Effector memory CD4-positive, alpha-beta T cell (primary cell): ENCODE data around the gene CCDC178.

Experiments used
- DNase-seq, 3 donors: peaks; one replicate each; pipeline ENCODE4 v3.0.0-alpha.2; 2020
- H3K27ac ChIP-seq: 2 replicates; pipeline ENCODE4 v1.7.0; 2013; ENCODE audit warnings: mild to moderate bottlenecking, low read length, moderate library complexity; ENCODE audit not compliant: insufficient read depth, poor library complexity, severe bottlenecking
- H3K27me3 ChIP-seq: replicated peaks from 2 replicates; pipeline ENCODE4 v1.7.0; 2013; ENCODE audit warnings: mild to moderate bottlenecking, low read length; ENCODE audit not compliant: insufficient read depth, control insufficient read depth, poor library complexity, severe bottlenecking
- H3K36me3 ChIP-seq: 2 replicates; pipeline ENCODE4 v1.7.0; 2013; ENCODE audit warnings: mild to moderate bottlenecking, low read length, moderate library complexity; ENCODE audit not compliant: control insufficient read depth, insufficient read depth
- H3K4me1 ChIP-seq: 2 replicates; pipeline ENCODE4 v1.7.0; 2013; ENCODE audit warnings: low read length, mild to moderate bottlenecking; ENCODE audit not compliant: control insufficient read depth, insufficient read depth, poor library complexity, severe bottlenecking
- H3K4me3 ChIP-seq: 2 replicates; pipeline ENCODE4 v1.7.0; 2013; ENCODE audit warnings: low read length, low read depth, mild to moderate bottlenecking; ENCODE audit not compliant: insufficient read depth, poor library complexity, severe bottlenecking
- H3K9me3 ChIP-seq: 2 replicates; pipeline ENCODE4 v1.7.0; 2013; ENCODE audit warnings: mild to moderate bottlenecking, low read length, moderate library complexity; ENCODE audit not compliant: control insufficient read depth

Gene CCDC178

DNA sequence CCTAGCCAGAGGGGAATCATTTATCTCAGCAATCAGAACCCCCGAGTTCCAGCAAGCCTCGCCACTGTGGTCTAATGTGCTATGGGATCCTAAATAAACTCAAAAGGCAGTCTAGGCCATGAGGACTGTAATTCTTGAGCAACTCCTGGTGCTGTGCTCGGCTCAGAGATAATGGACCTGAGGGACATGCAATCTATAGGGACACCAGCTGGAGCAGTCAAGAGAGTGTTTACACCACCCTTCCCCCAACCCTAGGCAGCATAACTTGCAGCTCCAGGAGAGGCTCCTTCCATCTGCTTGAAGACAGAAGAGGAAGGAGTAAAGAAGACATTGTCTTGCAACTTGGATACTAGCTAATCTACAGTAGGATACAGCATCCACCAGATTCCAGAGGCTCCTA lies 442.2 kb downstream of the CCDC178 start:
- Histone ChIP-seq H3K9me3 (no peaks in the 10 kb centered on the region), H3K4me1 (no peaks in the 10 kb centered on the region), H3K4me3 (no peak overlapping the region), H3K27me3 (no peaks in the 10 kb centered on the region), H3K36me3 (no peaks in the 10 kb centered on the region), H3K27ac (no peak overlapping the region)
- no peak for DNase-seq

DNA sequence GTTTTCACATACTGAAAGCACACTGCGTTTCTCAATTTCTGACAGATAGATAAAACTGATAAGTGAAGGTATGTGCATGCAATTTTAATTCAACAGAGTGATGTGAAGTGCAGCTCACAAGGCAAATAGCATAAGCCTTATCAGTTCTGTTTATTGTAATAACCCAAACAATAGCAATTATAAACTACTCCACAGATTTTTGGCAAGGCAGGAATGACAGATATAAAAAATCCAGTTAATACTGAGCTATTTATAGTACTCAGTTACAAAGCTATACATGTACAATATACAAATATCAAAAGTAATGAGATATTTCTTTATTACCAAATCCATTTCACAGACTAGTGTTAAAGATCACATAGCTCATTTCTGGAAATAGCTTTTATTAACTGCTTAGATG lies 456.8 kb downstream of the CCDC178 start:
- no peak for DNase-seq
- Histone ChIP-seq H3K4me3 (no peak overlapping the region), H3K4me1 (no peaks in the 10 kb centered on the region), H3K27me3 (no peaks in the 10 kb centered on the region), H3K36me3 (no peaks in the 10 kb centered on the region), H3K9me3 (no peaks in the 10 kb centered on the region), H3K27ac (no peak overlapping the region)

DNA sequence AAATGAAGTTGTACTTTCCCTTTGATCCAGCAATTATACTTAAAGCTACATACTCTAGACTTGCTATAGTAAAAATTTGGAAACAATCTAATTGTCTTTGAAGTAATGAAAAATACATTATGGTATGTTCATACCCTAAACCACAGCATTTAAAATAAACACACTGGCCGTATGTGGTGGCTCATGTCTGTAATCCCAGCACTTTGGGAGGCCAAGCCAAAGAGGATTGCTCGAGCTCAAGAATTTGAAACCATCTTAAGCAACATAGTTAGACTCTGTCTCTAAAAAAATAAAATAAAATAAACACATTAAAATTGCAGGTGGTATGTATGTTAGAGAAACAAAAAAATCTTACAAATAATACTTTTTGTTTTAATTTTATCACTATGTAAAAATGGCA lies 459.6 kb downstream of the CCDC178 start:
- Histone ChIP-seq H3K27me3 (no peaks in the 10 kb centered on the region), H3K27ac (no peak overlapping the region), H3K4me1 (no peaks in the 10 kb centered on the region), H3K36me3 (no peaks in the 10 kb centered on the region), H3K4me3 (no peak overlapping the region), H3K9me3 (no peaks in the 10 kb centered on the region)
- DNase-seq: no peak

DNA sequence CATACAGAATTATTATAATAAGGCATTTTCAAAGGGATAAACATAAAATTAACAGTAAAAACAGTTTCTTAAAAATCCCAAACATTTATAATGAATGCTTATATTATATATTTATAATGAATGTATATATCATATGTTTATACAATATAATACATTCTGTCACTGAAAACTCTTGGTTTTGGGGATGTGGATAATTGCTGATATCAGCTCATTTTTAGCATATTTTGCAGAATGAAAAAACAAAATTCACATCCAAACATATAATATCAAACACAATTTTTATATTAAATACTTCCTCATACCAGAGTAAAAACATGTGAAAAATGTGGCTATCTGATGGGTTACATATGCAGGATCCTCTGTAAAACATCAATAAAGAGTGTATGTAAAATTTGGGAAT lies 465.0 kb downstream of the CCDC178 start:
- Histone ChIP-seq H3K36me3 (no peaks in the 10 kb centered on the region), H3K4me3 (no peak overlapping the region), H3K27me3 (no peaks in the 10 kb centered on the region), H3K4me1 (no peaks in the 10 kb centered on the region), H3K9me3 (no peaks in the 10 kb centered on the region), H3K27ac (no peak overlapping the region)
- no peak for DNase-seq

DNA sequence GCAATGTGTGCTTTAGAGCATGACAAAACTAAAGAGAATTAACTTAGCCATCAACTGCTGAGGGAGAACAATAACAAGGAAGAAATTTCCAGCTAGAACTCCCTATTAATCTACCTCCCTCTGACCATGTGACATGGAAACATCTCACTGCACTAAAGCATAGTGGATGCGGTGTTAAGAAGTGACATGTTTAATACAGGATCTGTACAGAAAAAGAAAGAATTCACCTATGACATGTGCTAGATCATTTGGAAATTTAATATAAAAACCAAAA lies 465.4 kb downstream of the CCDC178 start:
- Histone ChIP-seq H3K4me3 (no peak overlapping the region), H3K27ac (no peak overlapping the region), H3K4me1 (no peaks in the 10 kb centered on the region), H3K36me3 (no peaks in the 10 kb centered on the region), H3K9me3 (no peaks in the 10 kb centered on the region), H3K27me3 (no peaks in the 10 kb centered on the region)
- DNase-seq: no peak

DNA sequence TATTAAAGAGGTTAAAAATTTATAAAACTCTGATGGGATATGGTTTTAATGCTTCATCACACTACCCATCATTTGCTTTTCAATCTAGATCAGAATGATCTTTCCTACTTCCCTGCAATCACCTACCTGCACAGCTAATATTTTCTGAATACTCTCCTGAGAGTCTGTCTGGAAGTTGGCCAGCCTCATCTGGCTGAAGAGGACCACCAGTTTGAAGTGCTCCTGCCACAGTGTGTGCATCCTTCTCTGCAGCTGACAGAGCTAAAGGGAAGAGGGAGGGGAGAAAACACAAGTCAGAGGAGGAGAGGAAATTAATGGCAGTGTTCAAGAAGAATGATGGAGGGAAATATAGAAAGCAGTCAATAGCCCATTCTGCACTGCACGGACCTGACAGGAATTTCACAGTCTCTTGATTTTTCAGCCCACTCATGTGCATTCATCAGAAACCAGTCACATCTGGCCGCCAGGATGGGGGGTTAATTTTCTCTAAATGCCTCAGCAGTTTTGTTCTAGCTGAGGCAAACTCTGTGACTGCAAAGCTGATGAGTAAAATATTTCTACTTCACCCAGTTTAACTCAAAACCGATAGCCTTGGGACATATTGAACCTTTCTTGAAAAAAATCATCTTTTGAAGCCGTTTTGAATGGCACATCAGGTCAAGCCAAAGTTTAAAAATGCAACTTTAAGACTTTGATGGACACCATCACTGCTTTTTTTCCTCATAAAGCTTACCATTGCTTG lies 465.9 kb downstream of the CCDC178 start:
- no peaks in the 10 kb centered on the region for H3K36me3 ChIP-seq
- H3K27ac ChIP-seq: no peak overlapping the region
- H3K27me3 ChIP-seq: no peaks in the 10 kb centered on the region
- DNase-seq: no peak
- no peaks in the 10 kb centered on the region for H3K9me3 ChIP-seq
- H3K4me3 ChIP-seq: no peak overlapping the region
- no peaks in the 10 kb centered on the region for H3K4me1 ChIP-seq

DNA sequence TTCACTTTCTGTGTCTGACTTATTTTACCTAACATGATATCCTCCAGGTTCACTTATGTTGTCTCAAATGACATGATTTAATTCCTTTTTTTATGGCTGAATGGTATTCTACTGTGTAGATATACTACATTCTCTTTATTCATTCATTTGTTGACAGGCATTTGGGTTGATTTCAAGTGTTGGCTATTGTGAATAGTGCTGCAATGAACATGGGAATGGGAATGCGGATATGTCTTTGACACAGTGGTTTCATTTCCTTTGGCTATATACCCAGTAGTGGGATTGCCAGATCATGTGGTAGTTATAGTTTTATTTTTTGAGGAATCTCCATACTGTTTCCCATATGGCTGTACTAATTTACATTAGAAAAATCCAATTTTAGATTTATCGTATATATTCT lies 472.3 kb downstream of the CCDC178 start:
- no peak for DNase-seq
- no peak overlapping the region for H3K27ac ChIP-seq
- no peaks in the 10 kb centered on the region for H3K4me1 ChIP-seq
- H3K27me3 ChIP-seq: no peaks in the 10 kb centered on the region
- H3K9me3 ChIP-seq: no peaks in the 10 kb centered on the region
- H3K4me3 ChIP-seq: no peak overlapping the region
- no peaks in the 10 kb centered on the region for H3K36me3 ChIP-seq

DNA sequence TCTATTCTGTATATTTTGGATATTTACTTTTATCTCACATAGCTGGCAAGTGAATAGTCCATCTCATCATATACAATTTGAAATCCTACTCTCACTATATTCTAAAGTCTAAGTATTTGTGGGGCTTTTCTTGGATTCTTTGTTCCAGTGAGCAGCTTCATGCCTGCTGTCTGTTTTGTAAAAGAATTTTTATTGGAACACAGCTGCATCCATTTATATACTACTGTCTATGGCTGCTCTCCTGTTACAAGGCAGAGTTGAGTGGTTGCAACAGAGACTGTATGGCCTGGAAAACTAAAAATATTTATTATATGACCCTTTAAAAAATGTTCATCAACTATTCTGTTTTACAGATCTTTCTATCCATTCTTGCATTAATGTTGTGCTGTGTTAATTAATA lies 474.4 kb downstream of the CCDC178 start:
- DNase-seq: no peak
- Histone ChIP-seq H3K36me3 (no peaks in the 10 kb centered on the region), H3K4me1 (no peaks in the 10 kb centered on the region), H3K27me3 (no peaks in the 10 kb centered on the region), H3K4me3 (no peak overlapping the region), H3K27ac (no peak overlapping the region), H3K9me3 (no peaks in the 10 kb centered on the region)

DNA sequence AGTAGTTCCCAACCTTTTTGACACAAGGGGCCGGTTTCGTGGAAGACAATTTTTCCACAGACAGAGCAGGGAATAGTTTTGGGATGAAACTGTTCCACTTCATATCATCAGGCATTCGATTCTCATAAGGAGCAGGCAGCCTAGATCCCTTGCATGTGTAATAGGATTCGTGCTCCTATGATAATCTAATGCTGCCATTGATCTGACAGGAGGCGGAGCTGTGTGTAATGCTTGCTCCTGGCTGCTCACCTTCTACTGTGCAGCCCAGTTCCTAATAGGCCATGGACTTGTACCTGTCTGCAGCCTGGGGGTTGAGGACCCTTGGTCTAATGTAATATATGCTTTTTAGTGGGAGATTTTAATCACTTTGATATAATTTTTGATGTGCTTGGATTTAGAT lies 479.0 kb downstream of the CCDC178 start:
- H3K4me1 ChIP-seq: no peaks in the 10 kb centered on the region
- H3K27ac ChIP-seq: no peak overlapping the region
- no peaks in the 10 kb centered on the region for H3K9me3 ChIP-seq
- DNase-seq: no peak
- H3K4me3 ChIP-seq: no peak overlapping the region
- H3K27me3 ChIP-seq: no peaks in the 10 kb centered on the region
- no peaks in the 10 kb centered on the region for H3K36me3 ChIP-seq

DNA sequence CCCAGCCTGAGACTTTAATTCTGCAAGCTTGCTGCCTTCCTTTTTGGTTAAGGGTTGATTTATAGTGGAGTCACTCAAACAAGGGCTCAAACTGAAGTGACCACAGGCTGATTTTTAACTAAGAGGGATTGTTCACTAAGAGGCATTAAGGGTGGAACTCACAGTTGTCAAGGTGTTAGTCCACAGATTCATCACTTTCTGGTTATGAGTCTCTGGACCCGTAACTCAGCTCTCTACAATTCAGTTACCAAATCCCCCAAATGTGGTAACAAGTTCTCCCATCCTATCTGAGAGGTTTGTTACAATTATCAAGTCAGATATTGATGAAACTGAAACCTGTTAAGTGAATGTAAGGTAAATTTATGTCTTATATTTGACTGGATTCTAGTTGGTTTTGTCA lies 481.8 kb downstream of the CCDC178 start:
- no peaks in the 10 kb centered on the region for H3K4me1 ChIP-seq
- DNase-seq: no peak
- H3K4me3 ChIP-seq: no peak overlapping the region
- no peak overlapping the region for H3K27ac ChIP-seq
- no peaks in the 10 kb centered on the region for H3K9me3 ChIP-seq
- H3K27me3 ChIP-seq: no peaks in the 10 kb centered on the region
- H3K36me3 ChIP-seq: no peaks in the 10 kb centered on the region
